SK-N-SH (cell line): ENCODE measurements around the gene ENTHD1. TPM values are rescaled to one million over a fixed set of nuclear protein-coding genes. Genes with fewer than 3 reads are reported as not detected.

Experiments used
- CTCF ChIA-PET: fragments of 300-600, 350-600 bp; formaldehyde crosslinking; extraction: SDS; loops from one replicate; lab custom pipeline; 2021; lab: Yijun Ruan, JAX
- POLR2A ChIA-PET: fragments of 350-600 bp; sonication (Branson Sonifier 250); formaldehyde crosslinking; extraction: SDS; loops from one replicate; lab custom pipeline; 2020; ENCODE audit warnings: antibody characterized with exemption, inconsistent platforms; lab: Yijun Ruan, JAX
- DNase-seq: peaks from one replicate; pipeline ENCODE4 v3.0.0; 2012
- H2AFZ ChIP-seq: fragments of 200-600 bp; sonication (generic); 2 replicates; pipeline ENCODE4 v1.8.1; 2016; ENCODE audit warnings: antibody characterized with exemption, mild to moderate bottlenecking, low read depth
- H3F3A ChIP-seq: fragments of 200-600 bp; sonication (generic); replicated peaks from 2 replicates; pipeline ENCODE3; 2016; ENCODE audit warnings: antibody characterized with exemption, mild to moderate bottlenecking; ENCODE audit not compliant: insufficient read depth
- H3K27ac ChIP-seq, 2 experiments: fragments of 200-500 bp in 1 of 2; fragments of 200-600 bp in 1 of 2; sonication (Bioruptor generic) in 1 of 2; sonication (generic), shearing (Covaris generic) in 1 of 2; 2 replicates each; pipeline versions ENCODE4 v1.5.1 to v1.6.1; 2014 to 2016; ENCODE audit warnings: low read depth in 2 of 2, inconsistent platforms in 1 of 2, low read length in 1 of 2, mild to moderate bottlenecking in 1 of 2, mixed read lengths in 1 of 2
- H3K27me3 ChIP-seq: fragments of 200-600 bp; sonication (generic), shearing (Covaris generic); 2 replicates; pipeline ENCODE4 v1.6.1; 2016; ENCODE audit warnings: mixed run types; ENCODE audit not compliant: insufficient read depth
- H3K36me3 ChIP-seq, 2 experiments: fragments of 200-500 bp in 1 of 2; fragments of 200-600 bp in 1 of 2; sonication (Bioruptor generic) in 1 of 2; sonication (generic) in 1 of 2; replicated peaks in 1 of 2; 2 replicates each; pipeline versions ENCODE3 to v1.5.1; 2014 to 2016; ENCODE audit warnings: low read length in 1 of 2, mild to moderate bottlenecking in 1 of 2; ENCODE audit not compliant: insufficient read depth in 2 of 2, control insufficient read depth in 1 of 2
- H3K4me1 ChIP-seq, 2 experiments: fragments of 200-500 bp in 1 of 2; fragments of 200-600 bp in 1 of 2; sonication (Bioruptor generic) in 1 of 2; sonication (generic), shearing (Covaris generic) in 1 of 2; 2 replicates each; pipeline versions ENCODE4 v1.5.1 to v1.6.1; 2014 to 2016; ENCODE audit warnings: low read depth in 1 of 2, low read length in 1 of 2, mixed run types in 1 of 2; ENCODE audit not compliant: insufficient read depth in 2 of 2, control insufficient read depth in 1 of 2
- H3K4me2 ChIP-seq: fragments of 200-600 bp; sonication (generic), shearing (Covaris generic); 2 replicates; pipeline ENCODE4 v1.6.1; 2017; ENCODE audit warnings: mixed run types
- H3K4me3 ChIP-seq, 2 experiments: fragments of 200-500 bp in 1 of 2; fragments of 200-600 bp in 1 of 2; sonication (Bioruptor generic) in 1 of 2; sonication (generic), shearing (Covaris generic) in 1 of 2; 2 replicates each; pipeline versions ENCODE4 v1.5.1 to v1.8.1; 2014 to 2016; ENCODE audit warnings: low read depth in 2 of 2, inconsistent platforms in 1 of 2, low read length in 1 of 2, mild to moderate bottlenecking in 1 of 2, mixed read lengths in 1 of 2, moderate library complexity in 1 of 2
- H3K79me2 ChIP-seq: fragments of 200-600 bp; sonication (generic); 2 replicates; pipeline ENCODE4 v1.8.1; 2017; ENCODE audit warnings: mild to moderate bottlenecking; ENCODE audit not compliant: insufficient read depth
- H3K9ac ChIP-seq: fragments of 200-600 bp; sonication (generic); 2 replicates; pipeline ENCODE4 v1.6.1; 2017; ENCODE audit warnings: mixed run types
- H3K9me2 ChIP-seq: fragments of 200-600 bp; sonication (generic); 2 replicates; pipeline ENCODE4 v1.6.1; 2017; ENCODE audit warnings: mixed run types
- H3K9me3 ChIP-seq: fragments of 200-600 bp; sonication (generic); 2 replicates; pipeline ENCODE4 v1.6.1; 2017; ENCODE audit warnings: mixed run types, mild to moderate bottlenecking, moderate library complexity
- H4K20me1 ChIP-seq: fragments of 200-600 bp; sonication (generic); 2 replicates; pipeline ENCODE4 v1.6.1; 2017; ENCODE audit warnings: mild to moderate bottlenecking, mixed run types; ENCODE audit not compliant: insufficient read depth
- ELF1 ChIP-seq: IDR thresholded peaks from 2 replicates; pipeline ENCODE4 v1.4.0; 2012
- EP300 ChIP-seq, 2 experiments: IDR thresholded peaks; 2 replicates each; pipeline versions ENCODE4 v1.4.0 to v1.6.1; 2012; ENCODE audit warnings: borderline replicate concordance in 1 of 2, low read depth in 1 of 2, low read length in 1 of 2
- EZH2phosphoT487 ChIP-seq: fragments of 200-600 bp; sonication (generic); IDR thresholded peaks from 2 replicates; pipeline ENCODE4 v1.6.1; 2017; ENCODE audit warnings: low read depth, mixed run types, mild to moderate bottlenecking, antibody characterized with exemption, moderate library complexity, borderline replicate concordance
- FOSL2 ChIP-seq: IDR thresholded peaks from 2 replicates; pipeline ENCODE4 v1.4.0; 2012; ENCODE audit warnings: low read depth, mild to moderate bottlenecking, moderate library complexity, borderline replicate concordance
- GATA2 ChIP-seq: sonication (generic); formaldehyde crosslinking; IDR thresholded peaks from 2 replicates; pipeline ENCODE4 v1.5.0; 2020; ENCODE audit warnings: mild to moderate bottlenecking, missing genetic modification reagents
- JUND ChIP-seq: IDR thresholded peaks from 2 replicates; pipeline ENCODE4 v1.4.0; 2012
- NRF1 ChIP-seq: IDR thresholded peaks from 2 replicates; pipeline ENCODE4 v1.6.1; 2012; ENCODE audit warnings: low read depth, mild to moderate bottlenecking, low read length
- RCOR1 ChIP-seq: fragments of 150-350 bp; IDR thresholded peaks from 2 replicates; pipeline ENCODE4 v1.6.1; 2017; ENCODE audit warnings: antibody characterized with exemption, low read length
- RFX5 ChIP-seq: IDR thresholded peaks from 2 replicates; pipeline ENCODE4 v1.6.1; 2012; ENCODE audit warnings: mild to moderate bottlenecking, improper control_type of control experiment, low read length
- RXRA ChIP-seq: IDR thresholded peaks from 2 replicates; pipeline ENCODE4 v1.4.0; 2012; ENCODE audit warnings: low read depth, mild to moderate bottlenecking, borderline replicate concordance
- TAF1 ChIP-seq: IDR thresholded peaks from 2 replicates; pipeline ENCODE4 v1.6.1; 2012; ENCODE audit warnings: low read depth, mild to moderate bottlenecking, low read length, moderate library complexity, borderline replicate concordance
- TEAD4 ChIP-seq: IDR thresholded peaks from 2 replicates; pipeline ENCODE4 v1.4.0; 2012; ENCODE audit warnings: mild to moderate bottlenecking, borderline replicate concordance; ENCODE audit not compliant: insufficient read depth
- YY1 ChIP-seq: IDR thresholded peaks from 2 replicates; pipeline ENCODE4 v1.4.0; 2012; ENCODE audit warnings: low read depth, mild to moderate bottlenecking
- WGBS: methylation state at CpG from one replicate; pipeline ENCODE4 v1.1.6; 2017; ENCODE audit warnings: low lambda C conversion rate; 5-methylcytosine and 5-hydroxymethylcytosine counted together
- polyA plus RNA-seq, 3 experiments: library from polyadenylated mRNA; depleted of rRNA; stranded (reverse); fragments of >200 nt; gene quantifications; 2 replicates each; pipeline ENCODE4 v1.2.3, GENCODE V29; 2012
- TF ChIP-seq, protein P1 (sequence below): IDR thresholded peaks from 2 replicates; pipeline ENCODE4 v1.6.1; 2012; ENCODE audit warnings: mild to moderate bottlenecking, low read depth, low read length, moderate library complexity
- TF ChIP-seq, protein P2 (sequence below): fragments of 150-350 bp; IDR thresholded peaks from 2 replicates; pipeline ENCODE4 v1.6.1; 2016; ENCODE audit warnings: mild to moderate bottlenecking, low read depth, low read length
- TF ChIP-seq, protein P3 (sequence below): fragments of 150-350 bp; IDR thresholded peaks from 2 replicates; pipeline ENCODE4 v1.6.1; 2017; ENCODE audit warnings: antibody characterized with exemption, low read length, low read depth, borderline replicate concordance

ENTHD1 gene
- polyA plus RNA-seq, 1 of the 3 experiments (the other 2 are of a cell fraction), result not detected

DNA sequence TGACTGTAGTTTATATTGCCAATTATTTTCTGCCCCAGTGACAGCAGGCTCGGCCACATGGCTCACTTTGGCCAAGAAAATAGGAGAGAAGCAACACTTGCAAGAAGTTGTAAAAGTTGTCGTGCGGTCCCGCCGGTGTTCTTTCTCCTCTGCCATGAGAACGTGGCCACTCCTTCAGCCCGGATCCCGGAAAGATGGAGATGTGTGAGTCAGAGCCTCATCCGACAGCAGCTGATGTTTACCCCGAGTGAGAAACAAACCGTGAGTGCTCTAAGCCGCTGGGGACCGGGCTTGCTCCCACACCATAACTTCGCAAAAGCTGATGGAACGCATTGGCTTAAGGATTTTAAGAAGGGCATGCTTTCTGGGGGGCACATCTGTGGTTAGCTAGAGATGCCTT, 166.0 kb downstream of the ENTHD1 start (continued):
- TF ChIP-seq, protein P1, sequence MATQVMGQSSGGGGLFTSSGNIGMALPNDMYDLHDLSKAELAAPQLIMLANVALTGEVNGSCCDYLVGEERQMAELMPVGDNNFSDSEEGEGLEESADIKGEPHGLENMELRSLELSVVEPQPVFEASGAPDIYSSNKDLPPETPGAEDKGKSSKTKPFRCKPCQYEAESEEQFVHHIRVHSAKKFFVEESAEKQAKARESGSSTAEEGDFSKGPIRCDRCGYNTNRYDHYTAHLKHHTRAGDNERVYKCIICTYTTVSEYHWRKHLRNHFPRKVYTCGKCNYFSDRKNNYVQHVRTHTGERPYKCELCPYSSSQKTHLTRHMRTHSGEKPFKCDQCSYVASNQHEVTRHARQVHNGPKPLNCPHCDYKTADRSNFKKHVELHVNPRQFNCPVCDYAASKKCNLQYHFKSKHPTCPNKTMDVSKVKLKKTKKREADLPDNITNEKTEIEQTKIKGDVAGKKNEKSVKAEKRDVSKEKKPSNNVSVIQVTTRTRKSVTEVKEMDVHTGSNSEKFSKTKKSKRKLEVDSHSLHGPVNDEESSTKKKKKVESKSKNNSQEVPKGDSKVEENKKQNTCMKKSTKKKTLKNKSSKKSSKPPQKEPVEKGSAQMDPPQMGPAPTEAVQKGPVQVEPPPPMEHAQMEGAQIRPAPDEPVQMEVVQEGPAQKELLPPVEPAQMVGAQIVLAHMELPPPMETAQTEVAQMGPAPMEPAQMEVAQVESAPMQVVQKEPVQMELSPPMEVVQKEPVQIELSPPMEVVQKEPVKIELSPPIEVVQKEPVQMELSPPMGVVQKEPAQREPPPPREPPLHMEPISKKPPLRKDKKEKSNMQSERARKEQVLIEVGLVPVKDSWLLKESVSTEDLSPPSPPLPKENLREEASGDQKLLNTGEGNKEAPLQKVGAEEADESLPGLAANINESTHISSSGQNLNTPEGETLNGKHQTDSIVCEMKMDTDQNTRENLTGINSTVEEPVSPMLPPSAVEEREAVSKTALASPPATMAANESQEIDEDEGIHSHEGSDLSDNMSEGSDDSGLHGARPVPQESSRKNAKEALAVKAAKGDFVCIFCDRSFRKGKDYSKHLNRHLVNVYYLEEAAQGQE, result no peak
- no peak for TF ChIP-seq ELF1
- TF ChIP-seq FOSL2, result no peak
- no peak for TF ChIP-seq NRF1

DNA sequence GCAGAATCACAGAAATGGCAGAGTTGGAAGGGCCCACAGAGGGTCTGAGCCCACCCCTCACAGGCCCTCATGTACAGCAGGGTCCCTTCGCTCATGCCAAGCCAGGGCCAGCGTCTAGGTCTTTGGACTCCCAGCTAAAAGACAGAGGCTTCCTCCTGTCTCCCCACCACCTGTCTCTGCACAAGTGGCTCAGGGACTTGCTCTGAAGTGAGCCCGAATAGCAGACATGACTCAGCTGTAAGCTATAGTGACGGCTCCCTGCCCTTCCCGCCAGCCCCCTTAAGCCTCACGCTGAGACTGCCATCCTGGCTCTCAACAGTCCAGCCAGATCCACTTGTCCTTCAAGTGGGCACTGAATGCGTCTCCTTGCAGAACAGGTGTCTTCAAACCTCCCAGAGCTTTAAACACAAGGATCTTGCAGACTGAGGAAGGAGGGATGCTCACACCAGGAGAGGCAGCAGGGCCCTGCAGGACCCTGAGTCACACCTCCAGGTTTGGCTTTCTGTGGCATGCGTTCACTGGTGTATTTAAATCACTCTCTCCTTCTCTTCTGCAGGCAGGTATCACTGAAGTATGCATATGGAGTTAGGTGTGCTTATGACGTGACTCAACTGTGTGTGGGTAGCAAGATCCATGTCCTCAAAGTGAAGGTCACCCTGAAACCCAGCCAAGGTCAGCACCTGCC, 168.1 kb downstream of the ENTHD1 start:
- CTCF ChIA-PET, result interaction anchor here (1.2 kb wide), 1 partner anchor 191 kb away, joined by 4 read pairs; no protein-coding TSS in a partner anchor
- no peak overlapping the region for H3K27ac ChIP-seq
- WGBS, result 20% methylated on average over 1 of the region's 9 CpGs
- no peaks in the 10 kb centered on the region for H3K79me2 ChIP-seq
- no peaks in the 10 kb centered on the region for H3K9me3 ChIP-seq
- POLR2A ChIA-PET, result no interaction called here
- no peak overlapping the region for H3K4me3 ChIP-seq
- H3K36me3 ChIP-seq, result no peaks in the 10 kb centered on the region
- no peak for DNase-seq
- no peak overlapping the region for H3K4me2 ChIP-seq
- H2AFZ ChIP-seq, result no peak overlapping the region
- no peak overlapping the region for H3K9ac ChIP-seq
- no peak for TF ChIP-seq RXRA
- TF ChIP-seq, protein P2, sequence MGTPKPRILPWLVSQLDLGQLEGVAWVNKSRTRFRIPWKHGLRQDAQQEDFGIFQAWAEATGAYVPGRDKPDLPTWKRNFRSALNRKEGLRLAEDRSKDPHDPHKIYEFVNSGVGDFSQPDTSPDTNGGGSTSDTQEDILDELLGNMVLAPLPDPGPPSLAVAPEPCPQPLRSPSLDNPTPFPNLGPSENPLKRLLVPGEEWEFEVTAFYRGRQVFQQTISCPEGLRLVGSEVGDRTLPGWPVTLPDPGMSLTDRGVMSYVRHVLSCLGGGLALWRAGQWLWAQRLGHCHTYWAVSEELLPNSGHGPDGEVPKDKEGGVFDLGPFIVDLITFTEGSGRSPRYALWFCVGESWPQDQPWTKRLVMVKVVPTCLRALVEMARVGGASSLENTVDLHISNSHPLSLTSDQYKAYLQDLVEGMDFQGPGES, result no peak
- no peak for TF ChIP-seq RFX5
- TF ChIP-seq YY1, result no peak
- TF ChIP-seq EP300 (IDR thresholded peaks at IDR 0.05; ENCODE audit: borderline replicate concordance in 1 of 2, low read depth in 1 of 2, low read length in 1 of 2), result no peak
- TF ChIP-seq, protein P3, sequence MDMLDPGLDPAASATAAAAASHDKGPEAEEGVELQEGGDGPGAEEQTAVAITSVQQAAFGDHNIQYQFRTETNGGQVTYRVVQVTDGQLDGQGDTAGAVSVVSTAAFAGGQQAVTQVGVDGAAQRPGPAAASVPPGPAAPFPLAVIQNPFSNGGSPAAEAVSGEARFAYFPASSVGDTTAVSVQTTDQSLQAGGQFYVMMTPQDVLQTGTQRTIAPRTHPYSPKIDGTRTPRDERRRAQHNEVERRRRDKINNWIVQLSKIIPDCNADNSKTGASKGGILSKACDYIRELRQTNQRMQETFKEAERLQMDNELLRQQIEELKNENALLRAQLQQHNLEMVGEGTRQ, result no peak
- no peak for TF ChIP-seq TAF1
- TF ChIP-seq RCOR1, result no peak
- no peak for TF ChIP-seq GATA2 (CRISPR knock-in tag)
- TF ChIP-seq JUND, result no peak
- TF ChIP-seq NRF1, result no peak
- TF ChIP-seq TEAD4, result no peak
- TF ChIP-seq EZH2phosphoT487, result no peak
- H3K9me2 ChIP-seq, result no peaks in the 10 kb centered on the region
- peaks cover 0 to 2% of the 10 kb centered on the region in 2 experiments; a peak in 1 of 4 replicates for H3K4me1 ChIP-seq
- no peaks in the 10 kb centered on the region for H3F3A ChIP-seq
- H4K20me1 ChIP-seq, result no peaks in the 10 kb centered on the region
- H3K27me3 ChIP-seq, result no peaks in the 10 kb centered on the region
